ENCODE data around the gene FKBP10.
"Not testable (repeated sequence)": the region's sequence is repeated elsewhere in the genome, so short reads cannot be mapped to it uniquely, and the experiment has no call there.

Gene FKBP10

DNA sequence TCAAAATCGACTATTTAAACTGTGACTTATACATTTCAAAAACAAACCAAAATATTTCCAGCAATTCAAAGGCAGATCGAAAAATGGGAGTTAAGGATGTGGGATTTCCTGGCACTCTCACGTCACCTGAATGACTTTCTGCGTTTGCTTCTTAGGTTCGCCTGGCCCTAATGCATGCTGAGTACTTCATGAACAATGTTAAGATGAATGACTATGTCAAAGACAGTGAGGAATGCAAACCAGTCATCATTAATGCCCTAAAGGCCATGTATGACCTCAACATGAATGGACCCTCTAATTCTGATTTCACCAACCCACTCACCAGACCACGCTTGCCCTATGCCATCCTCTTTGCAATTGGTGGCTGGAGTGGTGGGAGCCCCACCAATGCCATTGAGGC is 32.2 kb downstream of the FKBP10 start:
- DNase-seq: no peak

DNA sequence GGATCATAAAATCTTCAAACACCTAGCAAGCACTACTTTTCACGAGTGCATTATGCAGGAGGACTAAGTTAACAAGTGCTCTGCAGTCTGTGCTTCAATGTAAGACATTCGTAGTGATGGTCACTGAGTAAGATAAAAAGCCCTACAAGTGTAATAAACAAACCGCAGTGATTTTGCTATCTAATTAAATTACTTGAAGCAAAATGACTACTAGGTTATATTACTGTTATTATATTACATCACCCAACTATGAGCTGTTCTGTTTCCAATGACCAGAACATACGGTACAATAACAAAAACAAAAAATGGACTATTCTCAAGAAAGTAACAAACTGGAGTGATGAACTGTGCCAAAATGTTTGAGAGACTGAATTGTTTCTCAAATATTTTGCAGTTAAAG is 36.0 kb downstream of the FKBP10 start:
- DNase-seq: no peak

DNA sequence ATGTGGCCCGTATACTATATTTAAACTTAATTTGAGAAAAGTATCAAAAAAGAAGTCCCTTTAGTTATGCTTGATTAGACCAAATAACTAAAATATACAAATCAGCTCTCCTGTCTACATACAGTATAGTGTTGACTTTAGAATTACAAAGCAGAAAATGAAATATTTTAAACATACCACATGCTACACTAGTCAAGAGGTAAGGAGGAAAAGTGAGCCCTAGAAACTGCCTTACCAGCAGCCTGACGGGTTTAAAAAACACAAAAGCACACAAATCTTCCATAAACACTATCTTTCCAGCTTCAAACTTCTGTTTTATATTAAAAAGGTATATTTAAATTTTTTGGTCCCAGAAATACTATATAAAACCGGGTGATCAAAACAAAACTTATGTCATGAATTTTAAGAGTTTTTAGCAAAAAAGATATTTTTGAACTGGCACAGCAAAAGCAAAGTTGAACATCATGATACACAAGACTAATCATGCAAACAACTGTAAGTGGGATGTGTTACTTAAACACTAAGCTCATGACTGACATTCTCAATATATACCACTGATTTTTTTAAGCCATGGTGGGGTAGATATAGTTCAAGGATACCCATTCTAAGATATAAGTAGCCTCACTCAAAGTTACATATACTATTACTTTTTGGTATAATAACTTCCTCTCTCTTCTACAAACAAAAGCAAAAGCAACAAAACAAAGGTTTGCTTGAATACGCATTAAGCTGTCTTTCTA is 36.6 kb downstream of the FKBP10 start:
- DNase-seq: no peak

DNA sequence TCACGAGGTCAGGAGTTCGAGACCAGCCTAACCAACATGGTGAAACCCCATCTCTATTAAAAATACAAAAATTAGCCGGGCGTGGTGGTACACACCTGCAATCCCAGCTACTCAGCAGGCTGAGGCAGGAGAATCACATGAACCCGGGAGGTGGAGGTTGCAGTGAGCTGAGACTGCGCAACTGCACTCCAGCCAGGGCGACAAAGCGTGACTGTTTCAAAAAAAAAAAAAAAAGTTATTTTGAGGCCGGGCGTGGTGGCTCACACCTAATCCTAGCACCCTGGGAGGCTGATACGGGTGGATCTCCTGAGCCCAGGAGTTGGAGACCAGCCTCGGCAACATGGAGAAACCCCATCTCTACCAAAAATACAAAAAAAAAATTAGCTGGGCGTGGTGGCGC is 38.6 kb downstream of the FKBP10 start:
- DNase-seq: not testable (repeated sequence)

DNA sequence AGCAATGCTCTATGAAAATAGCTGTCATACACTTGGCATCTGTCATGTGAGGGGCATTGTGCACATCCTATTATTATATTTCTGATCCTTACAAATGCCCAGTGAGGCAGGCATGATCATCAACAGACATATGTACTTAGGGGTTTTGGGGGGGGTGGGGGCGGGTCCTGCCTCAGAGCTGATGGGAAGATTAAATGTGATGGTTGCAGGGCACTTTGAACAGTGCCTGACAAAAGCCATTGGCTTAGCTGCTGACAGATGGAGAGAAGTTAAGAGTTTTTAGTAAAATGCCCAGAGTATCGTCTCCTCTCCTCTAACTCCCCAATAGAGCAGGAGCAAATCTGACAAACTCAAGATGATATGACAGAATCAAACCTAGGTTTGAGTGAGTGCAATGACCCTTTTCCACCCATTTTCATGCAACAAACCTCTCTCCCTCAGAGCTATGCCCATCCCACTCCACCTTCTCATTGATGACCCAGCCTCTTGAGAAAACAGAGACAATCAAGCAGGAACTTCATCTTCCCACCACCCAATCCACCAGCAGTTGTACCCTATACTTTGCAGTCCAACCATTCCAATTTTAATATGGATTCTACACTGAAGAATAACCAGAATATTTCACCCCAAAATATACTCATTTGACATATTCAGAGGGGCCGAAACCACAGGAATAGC is 47.6 kb downstream of the FKBP10 start:
- DNase-seq: no peak

DNA sequence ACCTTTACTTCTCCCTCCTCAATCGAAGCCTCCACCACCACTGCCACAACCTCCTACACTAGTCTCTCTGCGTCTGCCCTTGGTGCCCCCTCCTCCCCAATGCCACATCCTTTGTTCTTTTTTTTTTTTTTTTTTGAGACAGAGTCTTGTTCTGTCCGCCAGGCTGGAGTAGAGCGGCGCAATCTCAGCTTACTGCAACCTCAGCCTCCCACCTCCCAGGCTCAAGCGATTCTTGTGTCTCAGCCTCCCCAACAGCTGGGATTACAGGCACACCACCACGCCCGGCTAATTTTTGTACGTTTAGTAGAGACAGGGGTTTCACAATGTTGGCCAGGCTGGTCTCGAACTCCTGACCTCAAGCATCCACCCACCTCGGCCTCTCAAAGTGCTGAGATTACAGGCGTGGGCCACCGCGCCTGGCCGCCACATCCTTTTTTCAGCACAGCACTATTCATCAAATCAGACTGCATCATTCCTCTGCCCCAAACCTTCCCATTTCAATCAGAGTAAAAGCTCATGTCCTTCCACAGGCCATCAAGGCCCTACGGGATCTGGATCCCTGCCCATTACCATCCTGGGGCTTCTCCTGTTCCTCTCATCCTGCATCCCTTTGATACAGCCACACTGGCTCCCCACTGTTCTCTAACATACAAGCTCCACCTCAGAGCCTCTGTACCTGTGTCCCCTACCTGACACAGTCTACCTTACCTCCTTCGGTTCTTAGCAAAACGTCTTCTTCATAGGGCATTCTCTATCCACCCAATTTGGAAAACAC is 50.5 kb downstream of the FKBP10 start:
- DNase-seq: no peak

DNA sequence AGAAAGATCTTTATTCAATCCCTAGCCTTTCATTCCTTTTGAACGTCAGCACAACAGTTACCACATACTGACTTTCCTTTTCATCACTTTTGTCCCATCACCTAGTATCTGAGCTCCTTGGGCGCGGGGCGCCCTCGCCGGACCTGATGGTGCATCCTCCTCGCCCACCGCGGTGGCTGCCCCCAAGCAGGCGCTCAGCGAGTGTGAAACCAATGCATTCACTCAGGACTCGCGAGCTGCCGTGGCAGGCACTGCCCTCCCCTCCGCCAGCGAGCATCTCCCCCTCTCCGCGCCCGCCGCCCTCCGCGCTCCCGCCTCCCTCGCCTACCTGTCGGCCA is 51.7 kb downstream of the FKBP10 start:
- no peak for DNase-seq

DNA sequence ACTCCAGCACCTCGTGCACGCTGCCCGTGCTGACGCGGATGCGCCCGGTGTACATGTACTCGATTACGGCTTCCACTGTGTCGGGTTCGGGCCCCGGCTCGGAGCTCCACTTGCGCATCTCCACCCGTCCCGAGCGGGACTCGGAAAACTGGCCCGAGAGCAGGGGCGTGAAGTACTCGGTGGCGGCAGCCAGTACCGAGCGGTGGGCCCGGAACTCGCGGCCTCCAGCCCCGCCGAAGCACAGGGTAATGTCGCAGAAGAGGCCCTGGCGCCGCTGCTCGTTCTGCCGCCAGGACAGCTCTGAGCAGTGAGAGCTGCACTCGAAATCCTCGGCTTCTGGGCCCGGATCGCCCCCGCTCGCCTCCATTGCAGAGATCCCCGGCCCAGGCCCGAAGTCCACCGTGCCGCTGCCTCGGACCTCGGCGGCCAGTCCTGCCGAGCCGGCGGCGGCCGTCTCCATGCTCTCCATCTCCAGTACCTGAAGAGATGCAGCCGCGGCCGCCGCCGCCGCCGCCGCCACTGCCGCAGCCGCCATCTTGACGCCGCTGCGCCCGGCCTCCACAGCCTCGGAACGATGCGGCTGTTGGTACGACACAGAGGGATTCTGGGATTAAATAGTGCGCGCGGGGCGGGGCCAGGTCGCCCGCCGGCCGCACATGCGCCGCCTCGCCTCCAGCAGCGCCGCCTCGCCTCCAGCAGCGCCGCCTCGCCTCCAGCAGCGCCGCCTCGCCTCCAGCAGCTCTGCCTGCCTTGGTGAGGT is 52.2 kb downstream of the FKBP10 start, which contains the start of gene KLHL11:
Gene KLHL11 (minus strand): TSS at position 588 of the 760 bp plus-strand sequence. CDS start 53 bp downstream, at position 535.
- peak; percentile 73 for DNase-seq

DNA sequence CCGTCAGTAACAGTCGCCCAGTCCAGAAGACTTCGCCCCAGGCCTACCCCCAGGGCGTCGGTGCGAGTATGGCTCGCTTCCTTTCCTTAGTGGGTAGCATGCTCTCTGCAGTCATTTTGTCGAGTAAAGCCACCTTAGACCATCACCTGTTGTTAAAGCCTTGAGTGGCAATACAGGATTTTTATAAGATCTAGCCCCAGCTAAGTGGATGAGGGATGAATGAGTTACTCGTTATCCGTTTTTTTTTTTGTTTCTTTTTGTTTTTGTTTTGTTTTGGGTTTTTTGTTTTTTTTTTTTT is 52.7 kb downstream of the FKBP10 start:
- no peak for DNase-seq

DNA sequence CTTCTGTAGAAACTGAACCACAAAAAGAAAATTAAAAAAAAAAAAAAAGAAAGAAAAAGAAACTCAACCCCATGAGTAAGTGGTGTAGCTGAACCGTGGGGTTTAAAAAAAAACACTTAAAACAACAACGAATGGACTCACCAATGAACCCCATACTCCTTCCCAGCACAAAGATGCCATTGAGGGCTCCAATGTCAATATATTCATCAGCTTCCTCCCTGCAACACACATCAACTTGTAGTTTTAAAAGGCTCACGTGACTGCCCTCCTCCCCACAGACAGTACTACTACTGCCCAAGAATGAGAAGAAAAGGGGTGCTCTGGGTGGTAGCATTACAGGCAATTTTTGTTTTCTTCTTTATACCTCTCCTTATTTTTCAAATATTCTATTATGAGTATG is 55.8 kb downstream of the FKBP10 start:
- DNase-seq: no peak

DNA sequence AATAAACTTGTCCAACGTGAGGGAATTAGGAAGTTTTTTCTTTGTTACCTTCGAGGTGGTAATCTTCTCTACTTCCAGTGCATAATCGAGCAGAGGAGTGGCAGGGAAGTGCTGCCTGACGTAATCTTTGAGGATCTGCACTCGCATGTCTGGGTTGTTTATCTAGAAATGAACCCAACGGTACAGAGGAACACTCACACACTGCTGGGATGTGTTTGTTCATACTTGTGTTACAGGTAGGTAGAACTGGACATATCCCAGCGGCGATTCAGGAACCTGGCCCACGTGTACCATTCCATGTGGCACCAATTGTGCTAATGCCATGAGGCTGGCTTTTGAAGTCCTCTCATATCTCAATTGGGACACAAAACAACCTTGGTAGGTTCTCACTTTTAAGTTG is 56.6 kb downstream of the FKBP10 start:
- no peak for DNase-seq

DNA sequence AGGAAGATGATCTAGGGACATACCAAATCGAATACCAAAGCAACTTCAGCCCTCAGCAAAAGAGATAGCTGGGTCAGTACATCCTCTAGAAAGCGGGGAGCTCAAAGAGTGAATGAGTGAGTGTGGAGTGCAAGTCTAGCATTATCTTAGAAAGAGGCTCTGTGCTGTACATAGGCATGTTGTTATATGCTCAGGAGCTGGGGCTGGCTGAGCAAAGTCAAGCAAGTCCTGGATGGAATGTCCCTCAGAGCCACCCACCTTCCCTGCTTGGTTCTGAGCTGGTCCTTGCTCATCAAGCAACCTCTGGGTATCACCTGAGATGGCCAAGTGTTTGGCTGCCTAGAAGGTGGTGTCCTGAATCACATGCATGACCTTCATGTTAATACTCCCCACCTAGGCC is 57.3 kb downstream of the FKBP10 start:
- no peak for DNase-seq

DNA sequence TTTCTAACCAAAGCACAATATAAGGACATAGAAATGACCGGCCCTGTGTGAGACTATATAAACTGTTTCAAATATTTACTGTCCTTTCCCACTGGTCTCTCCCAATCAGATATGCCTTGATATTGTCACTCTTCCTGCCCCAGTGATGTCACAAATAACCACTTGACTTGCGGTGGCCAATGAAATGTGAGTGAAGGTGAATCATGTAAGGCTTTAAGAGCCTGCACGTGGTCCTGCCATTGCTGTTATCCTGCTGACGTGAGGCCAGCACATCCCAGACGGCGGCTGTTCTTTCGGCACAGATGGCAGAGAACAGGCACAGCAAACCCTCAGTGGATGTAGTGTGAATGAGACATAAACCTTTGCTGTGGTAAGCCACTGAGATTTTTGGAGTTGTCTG is 57.8 kb downstream of the FKBP10 start:
- DNase-seq: no peak

DNA sequence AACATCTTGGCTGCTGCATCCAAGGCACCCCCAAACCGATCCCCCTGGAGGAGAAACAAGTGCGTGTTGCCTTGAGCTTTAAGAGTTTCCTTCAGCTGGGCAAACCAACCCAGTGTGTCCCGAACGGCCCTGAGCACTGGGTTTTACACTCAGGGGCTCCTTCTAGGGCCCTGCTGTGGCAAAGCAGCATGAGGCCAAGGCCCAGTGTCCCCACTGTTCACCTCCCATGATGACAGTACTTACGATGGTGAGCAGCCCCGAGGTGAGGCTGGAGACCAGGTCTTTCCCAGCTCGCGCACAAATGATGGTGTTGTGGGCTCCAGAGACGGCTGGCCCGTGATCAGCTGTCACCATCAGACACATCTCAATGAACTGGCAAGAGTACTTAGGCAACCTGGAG is 59.0 kb downstream of the FKBP10 start:
- DNase-seq: no peak

All from activated T-cell treated with anti-CD3 and anti-CD28 coated beads for 4 hours (primary cell).